Measurements from ENCODE around the gene DAZAP1. TPM values are rescaled to one million over a fixed set of nuclear protein-coding genes. Genes with fewer than 3 reads are reported as not detected.

The DAZAP1 gene
- total RNA-seq, 1 experiment from 2014 or later = 177 TPM

DNA sequence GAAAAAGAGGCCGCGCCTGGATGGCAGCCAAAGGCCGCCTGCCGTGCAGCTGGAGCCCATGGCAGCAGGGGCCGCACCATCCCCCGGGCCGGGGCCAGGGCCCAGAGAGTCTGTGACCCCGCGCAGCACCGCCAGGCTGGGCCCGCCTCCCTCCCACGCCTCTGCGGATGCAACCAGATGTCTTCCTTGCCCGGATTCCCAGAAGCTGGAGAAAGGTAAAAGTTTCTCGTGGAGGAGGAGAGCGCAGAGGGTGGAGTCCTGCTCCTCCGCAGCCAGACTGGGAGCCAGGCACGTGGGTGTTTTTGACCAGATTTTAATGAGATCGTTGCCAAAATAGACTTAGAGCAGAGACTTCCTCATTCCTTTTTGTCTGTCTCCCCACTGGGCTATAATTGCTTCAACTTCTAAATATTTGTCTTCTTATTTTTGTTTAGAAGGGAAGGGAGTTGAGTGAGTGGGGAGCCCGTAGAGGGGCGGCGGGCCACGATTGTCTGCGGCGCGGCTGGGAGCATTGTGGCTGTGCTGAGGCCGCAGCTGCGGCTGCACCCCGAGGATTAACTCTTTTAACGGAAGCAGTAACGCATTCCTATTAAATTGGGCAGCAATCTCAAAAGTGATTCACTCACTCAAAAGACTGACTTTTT is 46.4 kb upstream of the DAZAP1 start:
- H3K9ac ChIP-seq (ENCODE audit: low read length) = no peak overlapping the region
- no peak overlapping the region for H3K4me3 ChIP-seq (ENCODE audit: low read length)
- H3K27me3 ChIP-seq (ENCODE audit: low read length) = no peaks in the 10 kb centered on the region
- H3K27ac ChIP-seq (ENCODE audit: low read length) = no peak overlapping the region
- H3K4me2 ChIP-seq (ENCODE audit: low read length) = no peak overlapping the region
- no peaks in the 10 kb centered on the region for H3K79me2 ChIP-seq (ENCODE audit: low read length)
- intact Hi-C loops (cut with micrococcal nuclease) = no loop called here
- CTCF ChIA-PET = no interaction called here
- no peak for TF ChIP-seq EZH2 (IDR thresholded peaks at IDR 0.05; ENCODE audit: low read length, unreplicated experiment)
- TF ChIP-seq, protein P1, sequence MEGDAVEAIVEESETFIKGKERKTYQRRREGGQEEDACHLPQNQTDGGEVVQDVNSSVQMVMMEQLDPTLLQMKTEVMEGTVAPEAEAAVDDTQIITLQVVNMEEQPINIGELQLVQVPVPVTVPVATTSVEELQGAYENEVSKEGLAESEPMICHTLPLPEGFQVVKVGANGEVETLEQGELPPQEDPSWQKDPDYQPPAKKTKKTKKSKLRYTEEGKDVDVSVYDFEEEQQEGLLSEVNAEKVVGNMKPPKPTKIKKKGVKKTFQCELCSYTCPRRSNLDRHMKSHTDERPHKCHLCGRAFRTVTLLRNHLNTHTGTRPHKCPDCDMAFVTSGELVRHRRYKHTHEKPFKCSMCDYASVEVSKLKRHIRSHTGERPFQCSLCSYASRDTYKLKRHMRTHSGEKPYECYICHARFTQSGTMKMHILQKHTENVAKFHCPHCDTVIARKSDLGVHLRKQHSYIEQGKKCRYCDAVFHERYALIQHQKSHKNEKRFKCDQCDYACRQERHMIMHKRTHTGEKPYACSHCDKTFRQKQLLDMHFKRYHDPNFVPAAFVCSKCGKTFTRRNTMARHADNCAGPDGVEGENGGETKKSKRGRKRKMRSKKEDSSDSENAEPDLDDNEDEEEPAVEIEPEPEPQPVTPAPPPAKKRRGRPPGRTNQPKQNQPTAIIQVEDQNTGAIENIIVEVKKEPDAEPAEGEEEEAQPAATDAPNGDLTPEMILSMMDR (conservative IDR thresholded peaks at IDR 0.05; ENCODE audit: low read depth, low read length) = no peak
- no peak for TF ChIP-seq EZH2phosphoT487 (IDR thresholded peaks at IDR 0.05; ENCODE audit: borderline replicate concordance, low read length)
- H3K9me2 ChIP-seq (replicated peaks; ENCODE audit: low read length) = no peaks in the 10 kb centered on the region
- H3K36me3 ChIP-seq (ENCODE audit: low read depth, low read length) = no peaks in the 10 kb centered on the region; the same call in 1 of the 2 replicates
- ATAC-seq = no peak
- DNase-seq = no peak
- POLR2A ChIA-PET (ENCODE audit: unreplicated experiment) = no interaction called here
- no peaks in the 10 kb centered on the region for H4K20me1 ChIP-seq (ENCODE audit: low read length)
- H3K9me3 ChIP-seq (ENCODE audit: low read length) = no peaks in the 10 kb centered on the region
- no TSS peak for BruUV-seq (replicated peaks)
- peaks cover 10% of the 10 kb centered on the region for H3K4me1 ChIP-seq (ENCODE audit: insufficient read depth, low read length)
- H2AFZ ChIP-seq (ENCODE audit: low read length) = no peak overlapping the region
- no peaks in the 10 kb centered on the region for H3F3A ChIP-seq (ENCODE audit: low read length, unreplicated experiment)

DNA sequence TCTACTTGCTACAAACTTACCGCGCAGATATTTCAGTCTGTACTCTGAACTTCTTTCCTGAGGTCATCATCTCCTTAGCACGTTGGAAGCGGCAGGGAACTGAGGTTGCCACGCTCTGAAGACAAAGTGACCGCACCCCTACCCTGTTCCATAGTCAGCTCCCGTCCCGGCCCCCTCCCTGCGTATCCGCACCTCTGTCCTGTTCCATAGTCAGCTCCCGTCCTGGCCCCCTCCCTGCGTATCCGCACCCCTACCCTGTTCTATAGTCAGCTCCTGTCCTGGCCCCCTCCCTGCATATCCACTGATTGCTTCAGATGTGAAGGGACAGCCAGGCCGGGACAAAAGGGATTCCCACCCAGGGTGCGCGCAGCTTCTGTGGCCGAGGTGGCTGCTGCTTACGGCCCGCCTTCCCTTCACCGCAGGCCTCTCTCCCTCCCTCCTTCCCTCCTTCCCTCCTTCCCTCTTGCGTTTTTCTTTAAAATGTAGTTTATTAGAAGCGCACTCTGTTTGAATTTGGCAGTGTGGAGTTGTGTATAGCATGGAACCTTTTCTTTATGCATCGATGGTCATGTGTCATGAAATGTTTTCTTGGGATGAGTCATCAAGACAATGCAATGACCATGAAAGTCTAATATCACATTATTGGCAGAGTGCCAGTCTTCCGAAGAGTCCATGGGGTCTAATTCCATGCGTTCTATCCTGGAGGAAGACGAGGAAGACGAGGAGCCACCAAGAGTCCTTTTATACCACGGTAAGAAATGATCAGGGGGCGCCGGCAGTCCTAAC is 45.6 kb upstream of the DAZAP1 start:
- Histone ChIP-seq H3K4me1 (ENCODE audit: insufficient read depth, low read length) (peaks cover 4% of the 10 kb centered on the region), H3K79me2 (ENCODE audit: low read length) (no peaks in the 10 kb centered on the region), H3F3A (ENCODE audit: low read length, unreplicated experiment) (no peaks in the 10 kb centered on the region), H3K4me3 (ENCODE audit: low read length) (no peak overlapping the region), H3K36me3 (ENCODE audit: low read depth, low read length) (no peaks in the 10 kb centered on the region; the same call in 1 of the 2 replicates), H3K27ac (ENCODE audit: low read length) (no peak overlapping the region), H2AFZ (ENCODE audit: low read length) (no peak overlapping the region), H3K27me3 (ENCODE audit: low read length) (no peaks in the 10 kb centered on the region), H3K9me3 (ENCODE audit: low read length) (no peaks in the 10 kb centered on the region), H3K4me2 (ENCODE audit: low read length) (no peak overlapping the region), H3K9me2 (replicated peaks; ENCODE audit: low read length) (no peaks in the 10 kb centered on the region), H3K9ac (ENCODE audit: low read length) (no peak overlapping the region), H4K20me1 (ENCODE audit: low read length) (no peaks in the 10 kb centered on the region)
- ChIA-PET POLR2A (ENCODE audit: unreplicated experiment) (no interaction called here), CTCF (no interaction called here)
- TF ChIP-seq EZH2phosphoT487 (IDR thresholded peaks at IDR 0.05; ENCODE audit: borderline replicate concordance, low read length) = no peak
- TF ChIP-seq, protein P1 (conservative IDR thresholded peaks at IDR 0.05; ENCODE audit: low read depth, low read length) = no peak
- TF ChIP-seq EZH2 (IDR thresholded peaks at IDR 0.05; ENCODE audit: low read length, unreplicated experiment) = no peak
- intact Hi-C loops (cut with micrococcal nuclease) = no loop called here
- no TSS peak for BruUV-seq (replicated peaks)
- ATAC-seq = peak; percentile 33; the same call in 1 of the 2 replicates
- DNase-seq = peak; percentile 49
